ENCODE results near the gene USP2. TPM values are rescaled to one million over a fixed set of nuclear protein-coding genes. Genes with fewer than 3 reads are reported as not detected.
A peak's percentile ranks its signal among the peaks of the same experiment; 100 is the strongest.

Gene USP2
- polyA plus RNA-seq, 1 experiment = 0.27 TPM

DNA sequence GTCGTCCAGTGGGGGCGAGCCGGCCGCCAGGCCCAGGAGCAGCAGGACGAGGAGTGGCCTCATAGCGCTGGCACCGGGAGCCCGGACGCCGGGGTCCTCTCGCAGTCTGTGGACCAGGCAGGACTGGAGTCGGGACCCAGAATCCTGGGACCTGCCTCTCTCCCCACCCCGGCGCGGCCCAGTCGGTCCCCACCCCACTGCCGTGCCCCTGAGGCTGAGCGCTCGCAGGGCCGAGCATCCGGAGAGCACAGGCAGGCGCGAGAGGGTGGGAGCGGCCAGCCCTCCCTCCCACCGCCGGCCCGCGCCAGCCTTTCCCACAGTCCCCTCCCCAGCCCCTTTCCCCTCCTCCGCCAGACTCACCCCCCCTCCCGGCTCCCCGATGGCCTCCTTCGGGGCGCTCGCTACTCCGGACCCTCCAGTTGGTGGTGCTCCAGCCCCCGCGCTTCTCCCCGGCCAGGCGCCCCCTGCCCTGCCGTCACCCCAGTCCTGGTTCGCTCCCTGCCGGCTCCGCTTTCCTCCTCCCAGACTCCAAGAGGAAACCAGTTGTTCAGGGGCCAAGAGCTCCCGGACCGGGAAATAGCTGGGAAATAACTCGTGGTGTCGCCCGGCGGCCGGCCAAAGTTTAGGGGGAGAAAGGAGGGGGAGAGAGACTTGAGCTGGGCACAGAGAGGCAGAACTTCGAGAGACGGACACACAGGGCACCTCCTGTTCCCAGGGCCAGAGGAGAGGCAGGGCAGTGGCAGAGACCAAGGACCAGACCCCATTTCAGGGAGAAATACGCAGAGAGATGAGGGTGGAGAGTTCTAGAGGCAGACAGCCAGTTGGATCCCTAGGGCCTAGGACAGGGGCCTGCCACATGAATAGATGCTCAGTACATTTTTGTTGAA lies 40.9 kb downstream of the USP2 start, which contains the start of gene C1QTNF5:
TSS of gene C1QTNF5 (minus strand) at position 549 of the 887 bp plus-strand sequence. CDS start at position 63, 486 bp downstream.
- no peak for DNase-seq (ENCODE audit: low read depth)
- Histone ChIP-seq H3K4me3 (ENCODE audit: low read depth, low read length) (peak within 1 kb of the TSS; percentile 61), H3K27me3 (ENCODE audit: control insufficient read depth, insufficient read depth, low read length) (peaks cover 6% of the 10 kb centered on the region), H3K36me3 (ENCODE audit: control insufficient read depth, insufficient read depth, low read length) (no peaks in the 10 kb centered on the region; the same call in 1 of the 2 replicates)
- TF ChIP-seq, protein P1, sequence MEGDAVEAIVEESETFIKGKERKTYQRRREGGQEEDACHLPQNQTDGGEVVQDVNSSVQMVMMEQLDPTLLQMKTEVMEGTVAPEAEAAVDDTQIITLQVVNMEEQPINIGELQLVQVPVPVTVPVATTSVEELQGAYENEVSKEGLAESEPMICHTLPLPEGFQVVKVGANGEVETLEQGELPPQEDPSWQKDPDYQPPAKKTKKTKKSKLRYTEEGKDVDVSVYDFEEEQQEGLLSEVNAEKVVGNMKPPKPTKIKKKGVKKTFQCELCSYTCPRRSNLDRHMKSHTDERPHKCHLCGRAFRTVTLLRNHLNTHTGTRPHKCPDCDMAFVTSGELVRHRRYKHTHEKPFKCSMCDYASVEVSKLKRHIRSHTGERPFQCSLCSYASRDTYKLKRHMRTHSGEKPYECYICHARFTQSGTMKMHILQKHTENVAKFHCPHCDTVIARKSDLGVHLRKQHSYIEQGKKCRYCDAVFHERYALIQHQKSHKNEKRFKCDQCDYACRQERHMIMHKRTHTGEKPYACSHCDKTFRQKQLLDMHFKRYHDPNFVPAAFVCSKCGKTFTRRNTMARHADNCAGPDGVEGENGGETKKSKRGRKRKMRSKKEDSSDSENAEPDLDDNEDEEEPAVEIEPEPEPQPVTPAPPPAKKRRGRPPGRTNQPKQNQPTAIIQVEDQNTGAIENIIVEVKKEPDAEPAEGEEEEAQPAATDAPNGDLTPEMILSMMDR (IDR thresholded peaks at IDR 0.05; ENCODE audit: insufficient read depth, low read depth, low read length) = no peak
- ChIA-PET CTCF (interaction anchor here (0.6 to 11.5 kb wide), 25 partner anchors 11 to 369 kb away, joined by 3 to 146 read pairs (median 5); partner anchors contain the start of genes C2CD2L, CBL and THY1), POLR2A (no interaction called here)

DNA sequence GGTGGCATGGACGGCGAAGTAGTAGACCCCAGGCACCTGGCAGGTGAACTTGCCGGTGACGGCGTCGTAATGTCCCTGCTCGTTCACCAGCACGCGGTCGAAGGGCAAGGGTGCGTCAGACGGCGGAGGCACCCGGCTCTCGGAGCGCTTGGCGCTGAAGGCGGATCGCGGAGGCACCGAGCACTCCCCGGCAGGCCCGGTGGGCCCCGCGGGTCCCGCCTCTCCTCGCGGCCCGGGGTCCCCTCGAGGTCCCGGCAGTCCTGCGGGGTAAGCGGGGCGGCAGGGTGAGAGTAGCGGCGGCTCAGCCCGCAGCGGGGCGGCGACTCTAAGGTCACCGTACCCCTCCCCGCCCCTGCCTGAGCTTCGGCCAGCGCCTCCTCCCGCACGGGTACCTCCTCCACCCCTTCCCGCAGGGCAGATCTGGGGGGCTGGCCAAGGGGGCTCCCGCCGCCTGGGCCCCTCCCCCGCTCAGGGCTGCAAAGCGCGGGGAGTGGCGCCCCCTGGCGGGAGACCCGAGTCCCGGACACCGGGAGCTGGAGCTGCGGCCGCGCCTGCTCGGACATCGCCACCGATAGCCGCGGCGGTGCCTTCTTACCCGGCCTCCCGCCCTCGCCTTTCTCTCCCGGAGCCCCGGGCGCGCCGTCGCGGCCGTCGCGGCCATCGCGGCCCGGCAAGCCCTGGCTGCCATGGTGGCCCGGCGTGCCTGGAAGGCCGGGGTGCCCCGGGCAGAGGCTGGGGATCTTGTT lies 41.7 kb downstream of the USP2 start:
- Histone ChIP-seq H3K27me3 (ENCODE audit: control insufficient read depth, insufficient read depth, low read length) (peaks cover 3% of the 10 kb centered on the region), H3K36me3 (ENCODE audit: control insufficient read depth, insufficient read depth, low read length) (no peaks in the 10 kb centered on the region; the same call in 1 of the 2 replicates), H3K4me3 (ENCODE audit: low read depth, low read length) (peak overlapping the region; percentile 61)
- ChIA-PET POLR2A (no interaction called here), CTCF (interaction anchor here (0.6 to 11.5 kb wide), 26 partner anchors 8 to 370 kb away, joined by 3 to 146 read pairs (median 5); partner anchors contain the start of genes C2CD2L, CBL, MFRP and THY1)
- TF ChIP-seq, protein P1 (IDR thresholded peaks at IDR 0.05; ENCODE audit: insufficient read depth, low read depth, low read length) = peak; percentile 79
- no peak for DNase-seq (ENCODE audit: low read depth)

DNA sequence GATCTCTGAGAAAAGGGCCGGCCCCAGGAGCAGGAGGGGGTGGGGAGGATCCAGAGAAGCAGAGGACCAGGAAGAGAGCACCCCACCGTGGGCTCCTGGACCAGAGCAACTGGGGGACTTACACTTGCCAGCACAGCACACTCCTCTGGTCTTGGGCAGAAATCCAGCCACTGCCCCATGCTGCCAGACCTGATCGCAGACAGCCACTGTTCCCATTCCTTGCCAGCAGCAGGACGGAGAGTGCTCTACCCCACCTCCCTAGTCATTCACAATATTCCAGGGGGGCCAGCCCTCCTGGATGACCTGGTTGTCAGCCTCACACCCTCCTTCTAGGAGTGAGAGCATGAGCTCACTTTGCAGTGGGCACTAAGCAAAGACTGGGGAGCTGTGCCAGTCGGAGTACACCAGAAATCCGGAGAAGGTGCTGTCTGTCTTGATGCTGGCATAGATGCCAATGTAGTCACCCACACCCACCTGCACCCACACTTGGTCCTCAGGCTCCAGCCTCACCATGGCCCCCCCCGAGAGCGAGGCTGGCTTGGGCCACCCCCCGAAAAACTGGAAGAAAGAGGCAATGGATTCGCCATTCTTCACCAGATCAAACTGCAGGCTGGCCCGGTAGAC lies 42.4 kb downstream of the USP2 start:
- TF ChIP-seq, protein P1 (IDR thresholded peaks at IDR 0.05; ENCODE audit: insufficient read depth, low read depth, low read length) = no peak
- Histone ChIP-seq H3K4me3 (ENCODE audit: low read depth, low read length) (peak overlapping the region; percentile 61), H3K27me3 (ENCODE audit: control insufficient read depth, insufficient read depth, low read length) (peaks cover 3% of the 10 kb centered on the region), H3K36me3 (ENCODE audit: control insufficient read depth, insufficient read depth, low read length) (no peaks in the 10 kb centered on the region; the same call in 1 of the 2 replicates)
- POLR2A ChIA-PET = no interaction called here
- no peak for DNase-seq (ENCODE audit: low read depth)
- CTCF ChIA-PET = interaction anchor here (0.5 to 11.5 kb wide), 30 partner anchors 8 to 274 kb away, joined by 3 to 146 read pairs (median 5); partner anchors contain the start of genes C2CD2L, CBL, MCAM and MFRP

DNA sequence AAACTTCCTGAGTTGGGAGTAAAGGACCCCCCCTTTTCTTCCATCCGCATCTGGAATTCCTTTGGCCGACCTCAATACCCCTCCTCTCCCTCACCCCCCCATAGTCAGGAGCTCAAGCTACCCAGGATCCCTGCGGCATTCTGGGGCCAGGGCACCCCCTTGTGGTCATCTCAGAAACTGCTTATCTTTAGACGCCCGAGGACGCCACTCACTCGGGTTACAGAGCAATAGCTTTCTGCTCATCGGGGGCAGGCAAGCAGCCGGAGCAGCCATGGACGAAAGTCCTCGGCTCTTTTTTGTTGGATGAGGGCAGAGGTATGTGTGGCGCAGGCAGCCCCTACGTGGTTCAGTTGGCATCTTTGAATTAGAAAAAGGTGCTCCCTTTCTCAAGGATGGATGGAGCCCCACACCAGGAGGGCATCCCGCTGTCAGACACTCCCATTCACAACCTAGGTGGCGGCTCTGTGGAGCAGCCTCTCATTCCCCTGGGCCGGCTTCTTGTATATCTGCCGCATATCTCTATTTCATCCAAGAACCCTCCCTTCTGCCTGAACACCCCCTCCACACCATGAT lies 43.1 kb downstream of the USP2 start:
- ChIA-PET POLR2A (interaction anchor here (0.5 to 0.9 kb wide), 4 partner anchors 30 to 253 kb away, joined by 5 to 7 read pairs (median 5); partner anchors contain the start of gene HINFP), CTCF (interaction anchor here (0.5 to 11.5 kb wide), 34 partner anchors 9 to 291 kb away, joined by 3 to 146 read pairs (median 5); partner anchors contain the start of genes C2CD2L, MCAM, MFRP and USP2)
- DNase-seq (ENCODE audit: low read depth) = no peak
- Histone ChIP-seq H3K36me3 (ENCODE audit: control insufficient read depth, insufficient read depth, low read length) (no peaks in the 10 kb centered on the region; the same call in 1 of the 2 replicates), H3K4me3 (ENCODE audit: low read depth, low read length) (no peak overlapping the region), H3K27me3 (ENCODE audit: control insufficient read depth, insufficient read depth, low read length) (peaks cover 1% of the 10 kb centered on the region; the same call in 1 of the 2 replicates)
- TF ChIP-seq, protein P1 (IDR thresholded peaks at IDR 0.05; ENCODE audit: insufficient read depth, low read depth, low read length) = peak; percentile 92

Measured in BJ (cell line).